Prostate gland (tissue), 2 donors: ENCODE measurements around the gene PCIF1. TPM values are rescaled to one million over a fixed set of nuclear protein-coding genes. Genes with fewer than 3 reads are reported as not detected.

Source experiments
- DNase-seq: peaks from one replicate; pipeline ENCODE4 v3.0.0-alpha.2; 2019; ENCODE audit warnings: low spot score
- H3K27ac ChIP-seq, 2 donors: fragments of 200-600 bp; sonication (generic); 2 replicates each; pipeline ENCODE4 v1.5.1; 2017 to 2019
- H3K27me3 ChIP-seq: fragments of 200-600 bp; sonication (generic); replicated peaks from 2 replicates; pipeline ENCODE4 v1.5.1; 2019; ENCODE audit not compliant: insufficient read depth
- H3K36me3 ChIP-seq, 2 donors: fragments of 200-600 bp; sonication (generic); 1 replicate in 1 of 2; 2 replicates in 1 of 2; pipeline versions ENCODE4 v1.5.1 to v1.8.1; 2017 to 2019
- H3K4me1 ChIP-seq: fragments of 200-600 bp; sonication (generic); replicated peaks from 2 replicates; pipeline ENCODE4 v1.5.1; 2019
- H3K4me3 ChIP-seq, 2 donors: fragments of 200-600 bp; sonication (generic); 2 replicates each; pipeline ENCODE4 v1.5.1; 2017 to 2019
- H3K9me3 ChIP-seq: fragments of 200-600 bp; sonication (generic); 2 replicates; pipeline ENCODE4 v1.5.1; 2017
- CTCF ChIP-seq, 4 experiments: fragments of 200-600 bp in 2 of 4; fragments of 450-650 bp in 2 of 4; sonication (generic) in 2 of 4; IDR thresholded peaks; 1 replicate in 3 of 4; 2 replicates in 1 of 4; pipeline ENCODE4 v1.5.1; 2016 to 2019; ENCODE audit warnings: antibody characterized with exemption in 4 of 4, mild to moderate bottlenecking in 2 of 4, moderate library complexity in 2 of 4
- POLR2A ChIP-seq: fragments of 450-650 bp; IDR thresholded peaks from one replicate; pipeline ENCODE4 v1.6.1; 2016; ENCODE audit warnings: antibody characterized with exemption, mild to moderate bottlenecking
- POLR2AphosphoS5 ChIP-seq: sonication (generic); formaldehyde crosslinking; IDR thresholded peaks from one replicate; pipeline ENCODE4 v1.6.1; 2017; ENCODE audit warnings: antibody characterized with exemption
- WGBS: methylation state at CpG from one replicate; pipeline ENCODE4 v1.1.5; 2018; 5-methylcytosine and 5-hydroxymethylcytosine counted together
- intact Hi-C: fragments of 100-400 bp; cut with DNase I; formaldehyde crosslinking; loops from one replicate; pipeline ENCODE4 v1.14.2; 2022
- total RNA-seq, 2 donors: library from RNA; depleted of rRNA; stranded (reverse); fragments of >200 nt; gene quantifications; one replicate each; pipeline ENCODE4 v1.1.0, GENCODE V29; 2016

Gene PCIF1
- total RNA-seq, 2 donors from 2014 or later = 39.8 to 54.9 TPM

- Histone ChIP-seq H3K36me3 (no peaks in the 10 kb centered on the region), H3K4me3 (no peak overlapping the region), H3K4me1 (no peaks in the 10 kb centered on the region), H3K27me3 (no peaks in the 10 kb centered on the region), H3K27ac (no peak overlapping the region), H3K9me3 (no peaks in the 10 kb centered on the region)
- no peak for TF ChIP-seq CTCF (IDR thresholded peaks at IDR 0.05)
- no peak for TF ChIP-seq POLR2AphosphoS5
- TF ChIP-seq POLR2A = no peak
- no peak for DNase-seq
- 96% methylated on average over 14 of the region's 14 CpGs for WGBS
- intact Hi-C loops = no loop called here
Observed at GRCh38 chr20:45902199-45902701, 32.2 kb upstream of the PCIF1 start.

- H3K27me3 ChIP-seq = no peaks in the 10 kb centered on the region
- no peak for TF ChIP-seq POLR2AphosphoS5
- no peak for TF ChIP-seq POLR2A
- no peak for TF ChIP-seq CTCF (IDR thresholded peaks at IDR 0.05)
- H3K9me3 ChIP-seq = no peaks in the 10 kb centered on the region
Observed at GRCh38 chr20:45904583-45905504, 29.6 kb upstream of the PCIF1 start.

GRCh38 chr20:45905505-45906079, 28.9 kb upstream of the PCIF1 start:
- H3K27me3 ChIP-seq = no peaks in the 10 kb centered on the region
- no peak for TF ChIP-seq POLR2AphosphoS5
- TF ChIP-seq POLR2A = no peak
- no peak for TF ChIP-seq CTCF (IDR thresholded peaks at IDR 0.05)
- H3K4me1 ChIP-seq = no peaks in the 10 kb centered on the region
- no peak for DNase-seq
- WGBS = 92% methylated on average over 8 of the region's 8 CpGs
- no peak overlapping the region for H3K27ac ChIP-seq
- intact Hi-C loops = no loop called here
- no peaks in the 10 kb centered on the region for H3K36me3 ChIP-seq
- no peak overlapping the region for H3K4me3 ChIP-seq
- no peaks in the 10 kb centered on the region for H3K9me3 ChIP-seq

More at GRCh38 chr20:45904583-45905504, 29.6 kb upstream of the PCIF1 start:
- no peak overlapping the region for H3K4me3 ChIP-seq
- H3K4me1 ChIP-seq = no peaks in the 10 kb centered on the region
- no peak for DNase-seq
- intact Hi-C loops = no loop called here
- no peaks in the 10 kb centered on the region for H3K36me3 ChIP-seq
- 85% methylated on average over 15 of the region's 16 CpGs for WGBS
- no peak overlapping the region for H3K27ac ChIP-seq

GRCh38 chr20:45907219-45907948, 27.1 kb upstream of the PCIF1 start:
- H3K4me1 ChIP-seq = no peaks in the 10 kb centered on the region
- no peaks in the 10 kb centered on the region for H3K27me3 ChIP-seq
- H3K4me3 ChIP-seq = no peak overlapping the region
- H3K36me3 ChIP-seq = no peaks in the 10 kb centered on the region
- 93% methylated on average over 17 of the region's 17 CpGs for WGBS
- H3K9me3 ChIP-seq = no peaks in the 10 kb centered on the region
- no peak for DNase-seq
- H3K27ac ChIP-seq = no peak overlapping the region
- intact Hi-C loops = no loop called here
- TF ChIP-seq POLR2A (no peak), POLR2AphosphoS5 (no peak), CTCF (IDR thresholded peaks at IDR 0.05) (no peak)
